Ishikawa (cell line): ENCODE measurements around the gene CDR2.

Source experiments
- CEBPB ChIP-seq: IDR thresholded peaks from 2 replicates; pipeline ENCODE4 v1.6.1; 2012
- CREB1 ChIP-seq: IDR thresholded peaks from 2 replicates; pipeline ENCODE4 v1.6.1; 2012; ENCODE audit warnings: low read depth
- EGR1 ChIP-seq: IDR thresholded peaks from 2 replicates; pipeline ENCODE4 v1.6.1; 2012
- EP300 ChIP-seq: IDR thresholded peaks from 2 replicates; pipeline ENCODE4 v1.6.1; 2012; ENCODE audit warnings: borderline replicate concordance
- FOXM1 ChIP-seq: IDR thresholded peaks from 2 replicates; pipeline ENCODE4 v1.6.1; 2012; ENCODE audit warnings: low read depth, borderline replicate concordance
- MAX ChIP-seq: IDR thresholded peaks from 2 replicates; pipeline ENCODE4 v1.6.1; 2012
- NFIC ChIP-seq: IDR thresholded peaks from 2 replicates; pipeline ENCODE4 v1.6.1; 2012
- RAD21 ChIP-seq: IDR thresholded peaks from 2 replicates; pipeline ENCODE4 v1.6.1; 2012; ENCODE audit warnings: low read depth
- REST ChIP-seq: IDR thresholded peaks from 2 replicates; pipeline ENCODE4 v1.6.1; 2012; ENCODE audit warnings: low read depth, mild to moderate bottlenecking
- TAF1 ChIP-seq: IDR thresholded peaks from 2 replicates; pipeline ENCODE4 v1.6.1; 2012; ENCODE audit warnings: low read depth, mild to moderate bottlenecking
- TCF12 ChIP-seq: IDR thresholded peaks from 2 replicates; pipeline ENCODE4 v1.6.1; 2012; ENCODE audit warnings: low read depth
- TEAD4 ChIP-seq: IDR thresholded peaks from 2 replicates; pipeline ENCODE4 v1.6.1; 2012
- YY1 ChIP-seq: IDR thresholded peaks from 2 replicates; pipeline ENCODE4 v1.6.1; 2012; ENCODE audit warnings: low read depth
- ZBTB7A ChIP-seq: IDR thresholded peaks from 2 replicates; pipeline ENCODE4 v1.6.1; 2012; ENCODE audit warnings: low read depth
- TF ChIP-seq, protein P1 (sequence below): IDR thresholded peaks from 2 replicates; pipeline ENCODE4 v1.6.1; 2012

Gene CDR2

DNA sequence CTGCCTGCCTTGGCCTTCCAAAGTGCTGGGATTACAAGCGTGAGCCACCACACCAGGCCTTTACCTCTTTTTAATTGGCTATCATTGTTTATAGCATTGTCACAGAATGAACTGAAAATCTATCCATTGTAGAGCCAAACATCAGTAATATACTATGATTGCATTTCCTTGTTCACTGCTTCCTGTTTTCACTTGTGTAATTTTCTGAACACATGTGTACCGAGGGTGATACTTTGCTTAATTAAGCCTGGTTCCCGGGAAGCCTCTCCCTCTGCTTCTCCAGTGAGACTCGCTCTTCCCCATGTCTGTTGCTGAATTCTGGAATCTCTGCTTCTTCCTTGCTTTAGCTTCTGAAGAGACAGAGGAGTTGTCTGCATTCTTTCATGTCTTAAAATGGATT is 44.1 kb downstream of the CDR2 start:
- TF ChIP-seq CEBPB (no peak), ZBTB7A (no peak), RAD21 (no peak), CREB1 (no peak), NFIC (no peak), TCF12 (no peak), EGR1 (no peak), TEAD4 (no peak), FOXM1 (no peak), EP300 (no peak), YY1 (no peak), TAF1 (no peak), REST (no peak), MAX (no peak)
- TF ChIP-seq, protein P1, sequence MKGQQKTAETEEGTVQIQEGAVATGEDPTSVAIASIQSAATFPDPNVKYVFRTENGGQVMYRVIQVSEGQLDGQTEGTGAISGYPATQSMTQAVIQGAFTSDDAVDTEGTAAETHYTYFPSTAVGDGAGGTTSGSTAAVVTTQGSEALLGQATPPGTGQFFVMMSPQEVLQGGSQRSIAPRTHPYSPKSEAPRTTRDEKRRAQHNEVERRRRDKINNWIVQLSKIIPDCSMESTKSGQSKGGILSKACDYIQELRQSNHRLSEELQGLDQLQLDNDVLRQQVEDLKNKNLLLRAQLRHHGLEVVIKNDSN, result no peak

- TF ChIP-seq YY1, result no peak
- no peak for TF ChIP-seq NFIC
- TF ChIP-seq TAF1, result no peak
- no peak for TF ChIP-seq MAX
- no peak for TF ChIP-seq RAD21
- no peak for TF ChIP-seq CEBPB
- TF ChIP-seq CREB1, result no peak
These were observed 45.2 kb downstream of the CDR2 start for GRCh38 chr16:22329199-22329695.

DNA sequence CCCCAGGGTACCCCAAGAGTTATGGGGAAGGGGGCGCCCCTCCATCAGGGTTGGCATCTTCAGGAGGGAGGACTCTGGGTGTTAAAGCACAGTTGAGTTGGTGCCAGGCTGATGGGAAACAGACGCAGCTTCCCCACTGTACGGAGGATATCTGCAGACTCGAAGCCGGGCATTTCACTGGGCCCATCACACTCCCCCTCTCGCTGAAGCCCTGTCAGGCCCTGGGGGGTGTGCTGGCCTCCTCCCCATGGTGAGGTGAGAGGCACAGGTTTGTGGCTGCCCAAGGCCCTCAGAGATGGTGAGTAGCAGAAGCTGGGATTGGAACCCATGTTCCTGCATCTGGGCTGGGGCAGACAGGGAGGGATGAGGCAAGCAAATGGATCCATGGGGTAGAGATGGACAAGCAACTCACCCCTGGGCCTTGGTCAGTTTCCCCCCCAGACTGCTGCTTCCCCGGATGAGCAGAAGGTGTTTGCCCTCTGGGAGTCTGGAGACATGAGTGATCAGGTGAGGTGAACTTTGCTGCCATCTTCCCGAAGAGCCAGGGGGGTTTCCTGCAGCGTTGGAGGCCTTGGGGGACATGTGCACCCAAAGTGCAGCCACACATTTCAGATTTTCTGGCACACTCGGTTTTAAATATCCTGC is 46.2 kb downstream of the CDR2 start:
- no peak for TF ChIP-seq CEBPB
- no peak for TF ChIP-seq EGR1
- TF ChIP-seq RAD21, result no peak
- no peak for TF ChIP-seq TAF1
- TF ChIP-seq REST, result no peak
- no peak for TF ChIP-seq NFIC
- TF ChIP-seq TCF12, result no peak
- no peak for TF ChIP-seq EP300

- TF ChIP-seq YY1 (no peak), TAF1 (no peak), ZBTB7A (no peak), MAX (no peak), NFIC (no peak), REST (no peak), EGR1 (no peak), TEAD4 (no peak), TCF12 (no peak), CEBPB (no peak), CREB1 (no peak), RAD21 (no peak), EP300 (no peak), FOXM1 (no peak)
- TF ChIP-seq, protein P1, result no peak
These were observed 47.0 kb downstream of the CDR2 start for GRCh38 chr16:22327446-22327775.
